NCI-H82 (cell line): ENCODE data around the gene ANKRD42.

ENCODE experiments used
- DNase-seq: peaks from one replicate; lab custom pipeline; 2025; lab: John Stamatoyannopoulos, UW

The ANKRD42 gene

DNA sequence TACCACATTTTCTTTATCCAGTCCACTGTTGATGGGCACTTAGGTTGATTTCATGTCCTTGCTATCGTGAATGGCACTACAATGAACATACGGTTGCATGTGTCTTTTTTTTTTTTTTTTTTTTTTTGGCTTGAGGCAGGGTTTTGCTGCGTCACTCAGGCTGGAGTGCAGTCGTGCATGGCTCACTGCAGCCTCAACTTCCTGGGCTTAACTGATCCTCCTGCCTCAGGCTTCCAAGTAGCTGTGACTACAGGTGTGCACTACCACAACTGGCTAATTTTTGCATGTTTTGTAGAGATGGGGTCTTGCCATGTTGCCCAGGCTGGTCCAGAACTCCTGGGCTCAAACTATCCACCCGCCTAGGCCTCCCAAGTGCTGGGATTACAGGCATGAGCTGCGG is 94.1 kb downstream of the ANKRD42 start:
- DNase-seq: no peak

- DNase-seq: peak; percentile 81
Observed at GRCh38 chr11:83292709-83293456, 99.4 kb downstream of the ANKRD42 start.

GRCh38 chr11:83293457-83293774 is 99.9 kb downstream of the ANKRD42 start:
- DNase-seq: peak; percentile 49

DNA sequence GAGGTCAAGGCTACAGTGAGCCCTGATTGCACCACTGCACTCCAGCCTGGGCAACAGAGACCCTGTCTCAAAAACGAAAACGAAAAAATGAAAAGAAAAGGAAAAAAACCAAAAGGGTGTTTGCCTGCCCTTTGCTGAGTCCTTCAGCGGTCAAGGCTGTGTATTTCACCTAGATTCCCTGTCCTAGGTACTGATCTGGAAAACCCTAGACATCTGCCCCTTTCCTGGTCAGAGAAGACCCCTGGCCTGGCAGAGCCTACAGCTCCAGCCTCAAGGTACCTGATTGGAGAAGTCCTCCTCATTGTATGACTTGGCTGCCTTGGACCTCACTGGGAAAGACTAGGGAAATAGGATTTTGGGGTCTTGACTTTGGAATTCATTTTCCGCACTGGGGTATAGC is 100.7 kb downstream of the ANKRD42 start:
- DNase-seq: no peak
